ENCODE results near the gene HOOK1.

HOOK1 gene

GRCh38 chr1:59779949-59780348, 34.8 kb upstream of the HOOK1 start:
- Histone ChIP-seq H3K36me3 (no peaks in the 10 kb centered on the region), H3K27me3 (no peaks in the 10 kb centered on the region), H3K27ac (no peak overlapping the region), H3K9me3 (no peaks in the 10 kb centered on the region), H3K4me3 (ENCODE audit: low read depth in 1 of 2, low read length in 1 of 2) (no peak overlapping the region), H3K4me1 (ENCODE audit: control insufficient read depth in 1 of 2, insufficient read depth in 1 of 2, low read depth in 1 of 2, low read length in 1 of 2) (no peaks in the 10 kb centered on the region)
- no peak for TF ChIP-seq CTCF (IDR thresholded peaks at IDR 0.05)

- Histone ChIP-seq H3K9me3 (peaks cover 4% of the 10 kb centered on the region), H3K27ac (no peak overlapping the region), H3K4me1 (ENCODE audit: control insufficient read depth in 1 of 2, insufficient read depth in 1 of 2, low read depth in 1 of 2, low read length in 1 of 2) (no peaks in the 10 kb centered on the region), H3K4me3 (ENCODE audit: low read depth in 1 of 2, low read length in 1 of 2) (no peak overlapping the region), H3K27me3 (no peaks in the 10 kb centered on the region), H3K36me3 (no peaks in the 10 kb centered on the region)
- TF ChIP-seq CTCF (IDR thresholded peaks at IDR 0.05): no peak
These were observed 25.9 kb upstream of the HOOK1 start for GRCh38 chr1:59788825-59789224.

- no peak for TF ChIP-seq CTCF (IDR thresholded peaks at IDR 0.05)
- H3K27ac ChIP-seq: no peak overlapping the region
- no peaks in the 10 kb centered on the region for H3K9me3 ChIP-seq
- no peaks in the 10 kb centered on the region for H3K4me1 ChIP-seq (ENCODE audit: control insufficient read depth in 1 of 2, insufficient read depth in 1 of 2, low read depth in 1 of 2, low read length in 1 of 2)
- H3K27me3 ChIP-seq: no peaks in the 10 kb centered on the region
- no peaks in the 10 kb centered on the region for H3K36me3 ChIP-seq
- H3K4me3 ChIP-seq (ENCODE audit: low read depth in 1 of 2, low read length in 1 of 2): no peak overlapping the region
These were observed 16.1 kb upstream of the HOOK1 start for GRCh38 chr1:59798600-59798999.

- Histone ChIP-seq H3K4me3 (ENCODE audit: low read depth in 1 of 2, low read length in 1 of 2) (no peak overlapping the region), H3K9me3 (no peaks in the 10 kb centered on the region), H3K4me1 (ENCODE audit: control insufficient read depth in 1 of 2, insufficient read depth in 1 of 2, low read depth in 1 of 2, low read length in 1 of 2) (no peaks in the 10 kb centered on the region), H3K36me3 (no peaks in the 10 kb centered on the region), H3K27me3 (peaks cover 1% of the 10 kb centered on the region), H3K27ac (no peak overlapping the region)
- no peak for TF ChIP-seq CTCF (IDR thresholded peaks at IDR 0.05)
These were observed 11.2 kb upstream of the HOOK1 start for GRCh38 chr1:59803458-59804038.

GRCh38 chr1:59804301-59804700, 10.4 kb upstream of the HOOK1 start:
- H3K27ac ChIP-seq: no peak overlapping the region
- peaks cover 5% of the 10 kb centered on the region for H3K27me3 ChIP-seq
- H3K4me1 ChIP-seq (ENCODE audit: control insufficient read depth in 1 of 2, insufficient read depth in 1 of 2, low read depth in 1 of 2, low read length in 1 of 2): no peaks in the 10 kb centered on the region
- no peaks in the 10 kb centered on the region for H3K36me3 ChIP-seq
- no peaks in the 10 kb centered on the region for H3K9me3 ChIP-seq
- H3K4me3 ChIP-seq (ENCODE audit: low read depth in 1 of 2, low read length in 1 of 2): no peak overlapping the region
- no peak for TF ChIP-seq CTCF (IDR thresholded peaks at IDR 0.05)

- H3K36me3 ChIP-seq: no peaks in the 10 kb centered on the region
- no peak for TF ChIP-seq CTCF (IDR thresholded peaks at IDR 0.05)
- no peak overlapping the region for H3K27ac ChIP-seq
- H3K4me3 ChIP-seq (ENCODE audit: low read depth in 1 of 2, low read length in 1 of 2): no peak overlapping the region
- H3K4me1 ChIP-seq (ENCODE audit: control insufficient read depth in 1 of 2, insufficient read depth in 1 of 2, low read depth in 1 of 2, low read length in 1 of 2): no peaks in the 10 kb centered on the region
- H3K27me3 ChIP-seq: peaks cover 5% of the 10 kb centered on the region
- no peaks in the 10 kb centered on the region for H3K9me3 ChIP-seq
These were observed 9.2 kb upstream of the HOOK1 start for GRCh38 chr1:59805554-59805953.

All from neutrophil (primary cell).